Activated T-cell treated with anti-CD3 and anti-CD28 coated beads for 4 hours (primary cell): ENCODE data around the gene DCTN3.
A peak's percentile ranks its signal among the peaks of the same experiment; 100 is the strongest.

Experiments used
- DNase-seq: peaks from one replicate; pipeline ENCODE4 v3.0.0-alpha.2; 2020

DCTN3 gene

DNA sequence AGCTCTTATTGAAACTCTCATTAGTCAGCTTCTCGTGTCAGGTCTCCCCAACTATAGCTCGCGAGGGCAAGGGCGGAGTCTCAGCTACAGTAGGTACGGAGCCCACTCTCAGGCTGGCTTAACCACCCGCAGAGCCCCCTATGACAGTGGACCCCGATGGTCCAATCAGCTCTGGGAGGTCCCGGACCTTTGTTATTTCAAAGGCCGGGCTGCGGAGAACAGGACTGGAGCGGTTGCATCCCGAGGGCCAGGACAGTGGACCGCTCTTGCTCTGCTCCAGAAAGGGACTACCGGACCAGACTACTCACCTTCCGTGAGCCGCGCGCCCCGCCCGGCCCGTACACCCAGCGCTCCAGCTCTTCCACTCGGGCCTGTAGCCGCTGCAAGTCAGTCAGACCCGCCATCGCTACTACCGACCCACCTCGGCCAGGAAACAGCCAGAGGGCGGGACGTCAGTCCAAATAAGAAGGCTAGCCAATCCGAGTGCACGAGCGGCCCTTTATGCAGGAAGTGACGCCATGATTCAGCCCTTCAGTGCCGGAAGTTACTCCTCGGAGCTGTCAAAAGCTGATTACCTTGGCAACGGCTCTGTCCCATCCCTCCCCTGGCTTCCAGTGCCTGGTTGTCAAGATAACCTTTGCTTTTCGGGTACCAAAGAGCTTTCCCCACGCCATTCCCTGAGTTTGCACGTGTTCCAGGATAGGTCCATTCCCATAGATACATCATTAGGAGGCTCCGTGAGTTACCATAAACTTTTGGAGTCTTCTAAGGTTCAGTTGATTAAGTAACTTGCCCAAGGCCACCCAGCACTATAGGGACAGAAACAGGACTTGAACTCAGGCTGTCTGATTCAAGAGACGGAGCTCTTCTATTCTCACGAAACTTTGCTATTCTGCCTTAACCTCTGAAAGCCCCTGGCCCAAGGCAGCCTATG lies at the start of gene DCTN3:
DCTN3 (minus strand) TSS at position 435 of the 934 bp plus-strand sequence; CDS start at position 404, 31 bp downstream.
- peak; percentile 85 for DNase-seq

DNA sequence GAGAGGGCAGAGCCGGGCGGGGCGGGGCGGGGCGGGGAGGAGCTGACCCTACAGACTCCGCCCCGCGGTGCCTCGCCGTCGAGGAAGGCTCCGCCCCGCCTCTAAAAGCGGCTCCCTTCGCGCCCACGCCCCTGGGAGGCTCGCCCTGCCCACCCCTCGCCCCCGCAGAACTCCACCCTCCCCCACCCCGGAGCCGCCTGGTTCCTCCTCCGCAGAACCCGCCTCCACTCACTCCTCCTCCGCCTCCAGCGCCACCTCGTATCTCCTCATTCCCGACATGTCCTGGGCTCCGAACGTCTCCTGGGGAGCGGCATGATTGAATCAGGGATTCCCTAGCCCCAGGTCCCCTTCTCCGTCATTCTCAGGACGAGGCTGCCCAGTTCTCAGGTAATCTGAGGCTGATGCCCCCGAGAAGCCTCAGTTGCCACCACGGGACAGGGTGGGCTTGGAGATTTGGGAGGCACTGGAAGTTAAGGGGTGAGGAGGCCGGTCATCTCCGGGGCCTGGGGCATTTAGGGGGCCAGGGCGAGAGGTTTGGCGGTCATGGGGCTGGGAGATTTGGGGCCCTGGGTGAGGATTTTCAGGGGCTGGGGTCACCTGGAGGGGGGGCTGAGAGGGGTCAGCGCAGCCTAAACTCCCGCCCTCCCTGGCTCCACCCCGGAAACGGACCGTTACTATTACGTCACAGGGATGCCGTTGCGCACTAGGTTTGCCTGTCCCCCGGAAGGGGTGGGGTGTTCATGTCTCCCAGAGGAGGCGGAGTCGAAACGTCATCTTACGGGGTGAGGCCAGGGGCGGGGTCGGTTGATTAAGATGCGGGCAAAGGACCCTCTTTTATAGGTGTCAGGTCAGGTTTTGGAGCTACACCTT lies 45.3 kb upstream of the DCTN3 start:
- DNase-seq = peak; percentile 80

DNA sequence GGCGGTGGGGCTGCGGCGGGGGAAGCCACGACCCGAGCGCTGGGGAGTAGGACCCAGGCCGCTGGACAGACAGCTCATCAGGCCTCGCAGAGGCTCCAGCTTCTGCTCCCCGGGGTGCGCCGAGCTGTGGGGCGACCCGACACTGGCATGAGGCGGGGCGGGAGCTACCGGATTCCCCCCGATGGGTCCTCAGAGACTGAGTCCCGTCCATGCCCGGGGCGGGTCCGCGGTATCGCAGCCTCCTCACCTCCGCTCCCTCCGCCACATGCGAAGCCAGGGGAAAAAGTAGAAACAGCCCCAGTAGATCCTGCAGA lies 44.7 kb upstream of the DCTN3 start:
- no peak for DNase-seq

DNA sequence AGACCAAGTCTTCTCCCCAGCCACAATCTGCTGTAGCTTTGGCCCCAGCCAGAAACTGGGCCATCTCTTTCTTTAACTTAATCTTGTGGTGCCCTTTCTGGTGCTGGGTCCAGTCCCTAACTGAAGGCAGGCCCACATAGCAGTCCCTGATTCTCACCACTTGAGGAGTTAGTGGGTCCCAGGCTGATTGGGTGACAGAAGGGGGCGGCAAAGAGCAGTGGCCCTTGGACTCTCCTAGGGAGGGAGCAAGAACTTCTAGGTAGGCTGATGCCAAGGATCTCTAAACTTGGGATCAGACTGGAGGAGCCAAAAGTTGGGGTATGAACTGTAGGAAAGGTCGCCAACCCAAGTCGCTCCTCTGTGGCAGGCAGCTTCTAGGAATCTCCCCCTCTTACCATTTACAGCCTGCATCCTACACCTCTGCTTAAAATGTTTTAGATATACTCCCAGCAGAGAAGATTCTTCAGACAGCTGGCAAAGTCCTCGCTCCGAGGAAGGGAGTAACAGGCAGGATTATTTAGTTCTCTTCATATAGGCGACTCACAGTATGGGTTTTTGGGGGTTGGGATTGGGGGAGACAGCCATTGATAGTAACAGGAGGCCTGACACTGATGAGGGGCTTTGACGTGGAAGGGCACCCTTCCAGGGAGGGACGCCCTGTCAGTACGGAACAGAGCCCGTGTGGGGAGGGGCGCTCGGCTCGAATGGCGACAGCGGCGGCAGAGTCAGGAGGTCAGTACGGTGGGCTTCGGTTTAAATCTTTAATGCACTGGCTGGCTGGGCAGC lies 44.2 kb upstream of the DCTN3 start:
- peak; percentile 63 for DNase-seq

DNA sequence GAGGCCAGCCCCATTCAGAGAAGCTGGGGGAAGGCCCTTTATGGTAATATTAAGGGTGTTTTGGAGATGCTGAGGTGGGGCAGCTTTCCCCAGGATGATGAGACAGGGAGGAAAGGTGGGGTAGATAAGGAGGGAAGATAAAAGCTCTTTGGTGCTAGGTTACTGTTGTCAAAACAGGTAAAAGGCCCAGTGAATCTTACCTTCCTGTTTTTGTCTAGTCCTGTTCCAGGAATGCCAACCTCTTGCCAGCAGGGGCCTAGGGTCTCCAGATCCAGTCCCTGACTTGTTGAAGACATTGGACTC lies 43.0 kb upstream of the DCTN3 start:
- no peak for DNase-seq

DNA sequence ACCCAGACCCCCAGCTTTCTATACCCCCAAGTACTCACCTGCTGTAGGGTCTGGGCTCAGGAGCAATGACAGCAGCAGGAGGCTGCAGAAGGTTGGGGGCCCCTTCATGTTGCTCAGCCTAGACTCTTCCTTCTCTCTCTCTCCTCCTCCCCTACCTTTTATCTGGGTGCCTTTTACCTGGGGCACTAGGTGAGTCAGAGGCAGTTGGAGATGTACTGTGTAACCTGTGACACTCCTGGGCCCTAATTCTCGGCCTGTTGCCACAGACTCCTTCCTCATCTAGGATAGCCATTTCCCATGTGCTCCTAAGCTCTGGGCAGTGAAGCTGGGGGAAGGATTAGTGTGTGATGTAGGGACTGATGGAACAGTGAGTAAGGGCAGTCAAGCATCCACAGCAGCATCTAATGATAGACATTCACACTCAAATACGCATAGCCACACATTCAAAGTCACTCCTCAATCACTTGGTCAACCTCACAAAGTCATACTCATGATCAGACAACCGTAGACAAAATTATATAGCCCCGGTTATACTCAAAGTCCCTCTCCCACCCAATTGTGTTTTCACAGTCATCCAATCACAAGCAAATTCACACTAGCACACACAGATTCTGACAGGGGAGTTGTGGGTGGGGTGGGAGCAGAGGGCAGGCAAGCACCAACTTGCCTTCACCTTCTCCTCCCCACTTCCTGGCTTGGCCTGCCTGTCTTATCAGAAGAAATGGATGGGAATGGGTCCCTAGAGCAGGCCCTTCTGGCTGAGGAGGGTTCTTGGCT lies 42.4 kb upstream of the DCTN3 start, which contains the start of gene CCL27:
CCL27 (minus strand) TSS at position 132 of the 777 bp plus-strand sequence; CDS start at position 108, 24 bp downstream.
- DNase-seq = no peak

DNA sequence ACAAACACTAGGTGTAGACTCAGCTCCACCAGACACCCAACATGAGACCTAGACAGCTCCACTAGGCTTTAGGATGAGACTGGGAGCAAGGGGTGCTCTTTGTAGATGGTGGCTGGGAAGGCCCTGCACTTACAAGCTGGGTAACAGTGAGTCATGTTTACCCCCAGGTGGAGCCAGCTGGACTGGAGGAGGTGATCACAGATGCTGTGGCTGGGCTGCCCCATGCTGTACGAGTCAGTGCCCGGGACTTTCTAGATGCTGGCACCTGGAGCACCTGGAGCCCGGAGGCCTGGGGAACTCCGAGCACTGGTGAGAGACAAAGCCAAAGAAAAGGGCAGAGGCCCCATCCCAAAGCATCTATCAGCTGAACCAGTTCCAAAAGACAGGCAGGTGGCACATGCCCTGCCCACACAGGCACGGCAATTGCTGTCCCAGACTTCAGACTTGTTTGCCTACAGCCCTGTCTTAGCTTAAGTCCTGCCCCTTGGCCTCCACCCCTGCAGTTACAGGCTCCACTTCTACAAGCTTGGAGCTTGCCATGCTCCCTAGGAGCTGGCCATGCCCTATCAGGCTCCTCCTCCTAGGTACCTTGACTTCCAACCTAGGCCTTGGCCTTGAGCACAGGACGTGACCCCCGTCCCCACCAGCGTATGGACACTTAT lies 39.4 kb upstream of the DCTN3 start:
- no peak for DNase-seq

DNA sequence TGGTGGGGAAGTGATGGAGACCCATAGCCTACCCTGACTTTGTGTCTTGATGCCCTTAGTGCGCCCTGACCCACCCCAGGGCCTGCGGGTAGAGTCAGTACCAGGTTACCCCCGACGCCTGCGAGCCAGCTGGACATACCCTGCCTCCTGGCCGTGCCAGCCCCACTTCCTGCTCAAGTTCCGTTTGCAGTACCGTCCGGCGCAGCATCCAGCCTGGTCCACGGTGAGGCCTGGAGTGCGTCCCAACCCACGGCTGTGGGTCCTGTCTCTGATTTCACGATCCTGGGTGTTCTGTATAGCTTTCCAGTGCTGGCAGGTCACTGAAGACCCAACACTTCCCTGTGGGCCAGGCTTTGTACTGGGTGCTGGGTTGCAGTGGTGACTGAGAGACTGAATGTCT lies 38.2 kb upstream of the DCTN3 start:
- DNase-seq = no peak

DNA sequence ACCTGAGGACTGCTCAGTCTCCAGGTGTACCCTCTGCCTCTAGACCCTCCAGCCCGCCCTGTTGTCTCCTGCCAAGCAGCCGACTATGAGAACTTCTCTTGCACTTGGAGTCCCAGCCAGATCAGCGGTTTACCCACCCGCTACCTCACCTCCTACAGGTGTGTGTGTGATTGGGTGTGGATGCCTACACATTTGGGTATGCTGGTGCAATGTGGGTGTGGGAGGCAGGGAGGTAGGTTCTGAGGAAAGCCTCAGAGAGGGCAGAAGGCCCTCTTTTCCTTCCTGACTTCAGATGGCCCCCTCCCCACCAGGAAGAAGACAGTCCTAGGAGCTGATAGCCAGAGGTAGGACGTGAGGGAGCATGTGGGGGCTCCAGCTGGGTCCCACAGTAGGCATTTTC lies 36.7 kb upstream of the DCTN3 start:
- DNase-seq = no peak

DNA sequence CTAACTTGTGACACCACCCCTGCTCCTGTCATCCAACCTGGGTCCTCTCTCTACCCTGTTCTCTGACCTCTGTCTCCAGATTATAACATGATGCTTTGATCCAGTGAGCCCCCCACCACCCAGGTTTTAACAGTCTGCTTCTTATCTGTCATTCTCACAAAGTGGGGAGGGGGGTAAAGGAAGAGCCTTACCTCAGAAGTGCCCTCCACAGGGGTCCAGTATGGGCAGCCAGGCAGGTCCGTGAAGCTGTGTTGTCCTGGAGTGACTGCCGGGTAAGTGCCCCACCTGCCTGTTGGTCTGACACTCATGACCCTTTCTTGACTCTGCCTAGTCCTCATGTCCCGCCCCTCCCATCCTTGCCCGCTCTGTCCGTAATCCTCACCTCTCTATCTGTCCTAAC lies 35.1 kb upstream of the DCTN3 start:
- DNase-seq = no peak

DNA sequence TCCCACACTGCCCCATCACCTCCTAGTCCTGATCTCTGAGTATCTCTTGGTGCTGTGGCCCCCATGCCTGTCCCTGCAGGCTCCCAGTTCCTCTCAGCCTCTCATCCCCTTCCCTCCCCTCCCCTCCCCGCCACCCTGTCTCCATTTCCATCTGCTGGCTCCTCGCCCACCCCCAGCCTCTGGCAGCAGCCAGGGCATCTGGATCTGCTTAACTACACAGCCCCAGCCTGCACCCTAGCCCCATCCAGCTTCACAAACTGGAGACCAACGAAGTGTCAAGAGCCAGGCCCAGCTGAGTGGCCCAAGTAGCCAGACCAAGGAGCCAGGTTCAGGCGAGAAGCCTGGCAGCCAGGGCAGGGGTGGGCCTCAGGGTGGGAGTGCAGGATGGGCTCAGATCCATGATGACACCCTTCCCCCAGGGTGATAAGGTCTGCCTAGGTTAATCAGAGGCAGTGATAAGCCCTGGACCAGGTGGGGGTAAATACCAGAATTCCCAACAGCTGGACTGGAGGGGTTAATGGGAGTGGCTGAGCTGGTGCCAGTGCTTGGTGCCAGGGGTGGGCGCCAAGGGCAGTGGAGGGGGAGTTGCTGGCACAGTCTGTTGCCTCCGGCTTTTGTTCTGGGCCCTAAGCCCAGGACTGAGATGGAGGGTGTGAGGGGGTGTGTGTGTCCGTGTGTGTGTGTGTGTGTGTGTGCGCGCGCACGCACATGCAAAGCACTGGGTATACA lies 34.2 kb upstream of the DCTN3 start:
- DNase-seq = no peak

DNA sequence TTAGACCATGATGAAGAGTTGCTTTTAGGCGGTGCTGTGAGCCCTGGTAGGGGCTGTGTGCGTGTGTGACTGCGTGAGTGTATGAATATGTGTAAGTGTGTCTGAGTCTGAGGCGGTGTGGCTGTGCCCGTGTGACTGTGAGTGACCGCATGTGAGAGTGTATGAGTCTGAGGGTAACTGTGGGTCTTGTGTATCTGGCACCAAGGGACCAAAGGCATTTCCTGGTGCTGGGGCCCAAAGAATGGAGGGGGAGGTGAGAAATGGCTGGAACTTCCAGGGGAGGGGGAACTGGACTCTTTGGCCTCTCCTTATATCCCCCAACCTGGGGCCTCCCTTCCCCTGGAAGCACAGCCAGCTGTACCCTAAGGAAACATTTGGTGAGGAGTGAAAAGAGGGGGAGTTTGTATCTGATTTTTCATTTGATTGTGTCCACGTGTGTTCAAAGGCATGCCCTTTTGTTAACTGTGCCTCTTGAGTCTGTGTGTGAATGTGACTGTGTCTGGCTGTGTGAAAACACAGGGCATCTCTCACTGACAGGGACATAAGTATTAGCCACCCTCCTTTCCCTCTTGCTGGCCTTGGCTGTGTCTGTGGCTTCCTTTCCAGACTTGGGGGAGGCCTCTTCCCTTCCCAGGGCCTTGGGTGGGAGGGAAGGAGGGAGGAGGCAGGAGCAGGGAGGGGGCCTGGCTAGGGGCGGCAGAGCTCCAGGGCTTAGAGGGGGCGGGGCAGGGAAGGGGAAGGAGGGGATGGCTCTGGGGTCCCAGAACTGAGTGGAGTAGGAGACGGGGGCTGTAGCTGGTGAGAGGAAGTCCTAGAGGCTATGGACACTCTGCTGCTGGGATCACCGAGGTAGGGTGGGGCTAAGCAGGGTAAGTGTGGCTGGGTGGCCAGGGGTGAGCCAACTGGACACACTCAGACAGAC lies 33.1 kb upstream of the DCTN3 start:
- DNase-seq = no peak

DNA sequence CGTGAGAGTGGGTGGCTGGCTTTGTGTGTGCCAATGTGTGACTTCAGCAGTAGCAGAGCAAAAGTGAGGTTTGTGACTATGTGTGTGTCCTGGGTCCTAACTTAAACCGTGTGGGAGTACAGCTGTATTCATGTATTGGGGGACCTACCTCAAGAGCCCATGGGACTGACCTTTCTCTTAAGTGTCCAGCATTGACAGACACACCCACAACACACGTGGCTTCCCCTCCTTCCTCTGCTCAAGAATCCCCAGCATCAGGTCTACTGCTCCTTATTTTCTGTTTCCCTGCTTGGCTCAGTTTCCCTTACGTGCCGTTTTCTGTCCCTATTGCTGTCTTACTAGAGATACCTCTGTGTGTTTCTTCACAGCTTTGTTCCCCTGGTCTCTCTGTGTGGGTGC lies 32.3 kb upstream of the DCTN3 start:
- no peak for DNase-seq

DNA sequence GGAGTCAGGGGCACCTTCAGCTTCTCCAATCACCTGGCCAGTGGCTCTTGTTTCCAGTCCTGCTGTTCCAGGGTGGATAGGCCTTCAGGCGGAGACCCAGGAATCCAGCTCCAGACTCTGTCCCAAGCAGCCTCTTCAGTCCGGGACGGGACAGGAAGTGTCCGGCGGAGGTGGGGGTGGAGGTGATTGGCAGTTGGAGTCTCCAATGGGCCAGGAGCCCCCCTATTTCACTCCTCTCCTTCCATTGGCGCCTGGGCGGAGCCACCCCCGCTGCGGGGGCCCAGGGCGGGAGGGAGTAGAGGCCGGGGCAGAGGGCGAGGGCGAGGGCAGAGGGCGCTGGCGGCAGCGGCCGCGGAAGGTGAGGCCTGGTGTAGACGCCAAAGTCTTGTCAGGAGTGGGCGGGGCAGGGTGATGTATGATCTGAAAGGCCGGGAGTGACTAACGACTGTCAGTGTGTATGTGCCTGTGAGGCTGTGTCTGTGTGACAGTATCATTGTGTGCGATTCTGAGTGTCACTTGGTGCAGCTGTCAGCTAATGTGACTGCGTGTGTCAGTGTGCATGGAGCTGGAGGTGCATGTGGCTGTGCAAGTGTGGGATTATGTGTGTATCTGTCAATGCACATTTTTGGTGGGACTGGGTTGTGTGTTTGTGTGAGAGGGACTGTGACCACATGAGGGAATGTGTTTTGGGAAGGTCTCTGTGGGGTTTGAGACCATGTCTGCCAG lies 31.7 kb upstream of the DCTN3 start, which contains the start of gene IL11RA:
IL11RA (plus strand) TSS at position 310 of the 726 bp plus-strand sequence. CDS start 3,033 bp downstream, outside the sequence.
- DNase-seq = peak; percentile 45

DNA sequence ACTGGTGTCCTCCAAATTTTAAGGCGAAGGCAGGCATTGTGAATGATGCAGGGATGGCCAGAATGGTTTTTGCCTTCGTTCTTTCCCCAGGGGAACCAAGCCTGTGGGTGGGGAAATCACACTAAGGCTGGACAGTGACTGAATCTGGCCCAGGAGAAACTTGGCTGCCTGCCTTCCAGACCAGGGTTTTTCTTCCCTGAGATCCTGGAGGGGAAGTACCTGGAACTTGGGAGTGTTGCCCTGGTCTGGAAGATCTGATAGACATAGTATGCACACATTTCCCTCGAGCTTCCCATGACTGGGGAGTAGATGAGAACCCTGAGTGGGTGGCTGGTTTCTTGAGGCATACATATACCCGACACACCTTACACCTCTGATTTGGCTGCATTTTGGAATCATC lies 31.0 kb upstream of the DCTN3 start:
- DNase-seq = no peak

DNA sequence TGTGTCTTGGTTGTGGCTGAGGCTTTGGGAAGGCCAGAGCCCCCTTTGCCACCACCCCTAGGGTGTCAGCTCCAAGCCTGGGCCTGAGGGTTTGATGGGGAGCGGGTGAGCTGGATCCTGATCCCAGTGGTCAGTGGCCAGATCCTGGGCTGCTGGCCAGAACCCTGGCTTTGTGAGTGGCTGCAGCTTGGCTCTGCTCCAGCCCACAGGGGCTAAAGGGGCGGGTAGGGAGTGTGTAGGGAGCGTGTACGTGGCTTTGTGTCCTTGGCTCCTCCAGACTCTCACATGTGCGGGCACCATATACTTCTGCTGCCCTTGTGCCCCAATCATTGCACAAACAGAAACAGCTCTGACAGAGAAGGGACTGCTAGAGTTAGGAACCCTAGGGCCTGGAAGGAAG lies 30.5 kb upstream of the DCTN3 start:
- no peak for DNase-seq

DNA sequence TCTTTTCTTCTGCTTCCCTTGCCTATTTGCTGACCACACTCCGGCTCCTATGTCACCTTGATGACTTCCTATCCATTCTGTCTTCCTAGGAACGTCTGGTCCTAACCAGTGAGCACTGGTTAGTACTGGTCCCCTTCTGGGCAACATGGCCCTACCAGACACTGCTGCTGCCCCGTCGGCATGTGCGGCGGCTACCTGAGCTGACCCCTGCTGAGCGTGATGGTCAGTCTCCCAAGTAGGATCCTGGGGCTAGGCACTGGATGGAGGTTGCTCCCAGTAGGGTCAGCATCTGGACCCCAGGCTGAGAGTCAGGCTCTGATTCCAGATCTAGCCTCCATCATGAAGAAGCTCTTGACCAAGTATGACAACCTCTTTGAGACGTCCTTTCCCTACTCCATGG lies 28.4 kb upstream of the DCTN3 start:
- no peak for DNase-seq

DNA sequence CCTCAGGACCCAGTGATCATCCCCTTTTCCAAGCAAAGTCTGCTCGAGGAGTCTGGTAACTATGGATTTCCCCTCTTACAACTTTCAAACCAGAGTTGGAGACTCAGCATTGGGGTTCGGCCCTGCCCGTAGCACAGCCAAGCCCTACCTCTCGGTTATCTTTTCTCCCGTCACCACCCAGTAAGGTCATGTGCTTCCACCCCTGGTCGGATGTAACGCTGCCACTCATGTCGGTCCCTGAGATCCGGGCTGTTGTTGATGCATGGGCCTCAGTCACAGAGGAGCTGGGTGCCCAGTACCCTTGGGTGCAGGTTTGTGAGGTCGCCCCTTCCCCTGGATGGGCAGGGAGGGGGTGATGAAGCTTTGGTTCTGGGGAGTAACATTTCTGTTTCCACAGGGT lies 27.4 kb upstream of the DCTN3 start:
- DNase-seq = no peak

DNA sequence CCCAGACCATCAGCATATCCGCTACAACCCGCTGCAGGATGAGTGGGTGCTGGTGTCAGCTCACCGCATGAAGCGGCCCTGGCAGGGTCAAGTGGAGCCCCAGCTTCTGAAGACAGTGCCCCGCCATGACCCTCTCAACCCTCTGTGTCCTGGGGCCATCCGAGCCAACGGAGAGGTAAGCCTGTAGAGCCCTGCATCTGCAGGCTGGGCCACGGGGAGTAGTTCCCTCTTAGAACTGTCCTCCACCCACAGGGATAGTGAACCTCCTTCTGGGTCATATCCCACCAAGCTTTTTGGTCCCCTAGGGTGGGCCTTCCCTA lies 26.7 kb upstream of the DCTN3 start:
- DNase-seq = no peak
